ENCODE data around the gene LIN37. TPM values are rescaled to one million over a fixed set of nuclear protein-coding genes. Genes with fewer than 3 reads are reported as not detected.

LIN37 gene
- total RNA-seq, 2 experiments from 2014 or later: 18.3 to 22.4 TPM

GRCh38 chr19:35742121-35742724 is 6.2 kb upstream of the LIN37 start, which contains the start of gene IGFLR1:
Gene IGFLR1, minus strand, starts transcription at chr19:35742452. Its CDS starts 1,272 bp downstream, at chr19:35741180.
- H3K9me3 Mint-ChIP-seq: no peaks in the 10 kb centered on the region
- POLR2A ChIA-PET: interaction anchor here (1.0 to 4.5 kb wide), 5 partner anchors 14 to 98 kb away, joined by 4 to 32 read pairs (median 5); partner anchors contain the start of genes HSPB6 and KMT2B
- ATAC-seq (ENCODE audit: low read depth) (no peak), DNase-seq (peak; percentile 65)
- H3K27ac Mint-ChIP-seq: peak within 1 kb of the TSS; percentile 94
- H3K4me3 Mint-ChIP-seq: peak within 1 kb of the TSS; percentile 90
- H3K27me3 Mint-ChIP-seq: no peaks in the 10 kb centered on the region
- peaks cover 11% of the 10 kb centered on the region for H3K36me3 Mint-ChIP-seq
- H3K4me1 Mint-ChIP-seq: peaks cover 30% of the 10 kb centered on the region

GRCh38 chr19:35743640-35744429 is 4.5 kb upstream of the LIN37 start:
- Mint-ChIP-seq H3K27ac (peak overlapping the region; percentile 94), H3K4me1 (peaks cover 30% of the 10 kb centered on the region), H3K9me3 (no peaks in the 10 kb centered on the region), H3K27me3 (no peaks in the 10 kb centered on the region), H3K4me3 (peak overlapping the region; percentile 98), H3K36me3 (peaks cover 7% of the 10 kb centered on the region)
- DNase-seq: no peak
- POLR2A ChIA-PET: interaction anchor here (0.6 to 3.2 kb wide), 9 partner anchors 13 to 101 kb away, joined by 3 to 20 read pairs (median 7); partner anchors contain the start of genes COX6B1, HSPB6 and PROSER3
- ATAC-seq (ENCODE audit: low read depth): no peak

DNA sequence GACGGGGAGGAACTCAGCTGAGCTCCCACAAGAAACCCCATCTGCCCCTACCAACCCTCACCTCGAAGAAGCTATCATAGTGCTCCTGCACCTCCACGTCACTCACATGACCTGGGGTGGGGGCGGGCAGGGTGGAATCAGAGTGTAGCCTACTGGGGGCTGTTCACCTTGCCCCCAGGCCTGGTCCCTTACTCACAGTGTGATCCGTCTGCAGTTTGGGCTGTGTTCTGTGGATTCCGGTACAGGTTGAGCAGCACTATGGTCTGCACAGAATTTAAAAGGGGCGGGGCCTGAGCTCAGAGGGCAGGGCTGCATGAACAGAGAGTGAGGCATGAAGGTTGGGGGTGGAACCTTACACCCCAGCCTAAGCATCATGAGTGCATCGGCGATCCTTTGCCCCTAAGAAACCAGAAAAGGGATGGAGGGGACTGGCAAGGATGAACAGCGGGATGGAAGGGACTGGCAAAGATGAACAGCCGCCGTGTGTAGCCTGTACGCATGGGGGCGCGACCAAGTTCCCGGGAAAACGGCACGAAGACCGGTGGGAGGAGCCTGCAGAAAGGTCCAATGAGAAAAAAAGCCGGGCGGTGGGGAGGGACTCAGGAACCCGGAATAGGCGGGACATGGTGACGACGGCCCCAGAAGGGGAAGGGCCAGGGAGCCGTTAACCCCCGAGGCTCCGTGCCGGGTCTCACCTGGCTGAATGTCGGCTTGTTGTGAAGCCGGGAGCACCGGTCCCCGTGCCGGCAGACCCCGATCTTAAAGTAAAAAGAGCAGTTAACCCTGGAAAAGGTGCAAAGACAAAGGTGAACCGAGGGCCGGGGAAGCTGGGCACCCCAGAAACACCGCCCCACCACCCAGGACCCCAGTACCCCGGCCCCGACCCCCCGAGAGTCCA is 3.7 kb upstream of the LIN37 start:
- no peaks in the 10 kb centered on the region for H3K27me3 Mint-ChIP-seq
- POLR2A ChIA-PET: interaction anchor here (0.8 to 3.2 kb wide), 14 partner anchors 8 to 101 kb away, joined by 3 to 20 read pairs (median 4); partner anchors contain the start of genes COX6B1, HSPB6 and PROSER3

DNA sequence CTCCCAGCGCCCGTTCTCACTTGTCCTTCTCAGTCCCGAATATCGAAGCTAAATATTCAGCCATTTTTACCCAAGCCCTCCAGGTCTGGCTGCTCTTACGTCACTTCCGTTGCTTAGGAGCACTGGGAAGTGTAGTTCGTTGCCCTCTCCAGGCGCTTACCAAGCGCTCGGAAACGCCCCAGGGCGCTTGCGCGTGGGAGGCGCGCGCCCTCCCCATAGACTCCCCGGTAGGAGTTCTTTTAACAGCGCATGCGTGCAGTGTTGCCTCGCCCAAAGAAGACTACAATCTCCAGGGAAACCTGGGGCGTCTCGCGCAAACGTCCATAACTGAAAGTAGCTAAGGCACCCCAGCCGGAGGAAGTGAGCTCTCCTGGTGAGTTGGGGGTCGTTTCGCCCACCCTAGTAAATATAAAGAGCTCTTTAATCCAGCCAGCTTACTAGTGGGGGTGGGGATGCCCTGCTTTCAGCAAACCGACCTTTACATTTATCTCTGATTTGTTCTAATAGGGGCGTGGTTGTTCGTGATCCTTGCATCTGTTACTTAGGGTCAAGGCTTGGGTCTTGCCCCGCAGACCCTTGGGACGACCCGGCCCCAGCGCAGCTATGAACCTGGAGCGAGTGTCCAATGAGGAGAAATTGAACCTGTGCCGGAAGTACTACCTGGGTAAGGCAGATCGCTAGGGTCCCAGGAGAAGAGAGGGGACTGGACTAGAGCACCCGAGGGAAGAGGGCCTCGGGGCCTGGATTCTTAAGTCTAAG is 2.9 kb upstream of the LIN37 start, which contains the start of the genes PSENEN and U2AF1L4:
Gene PSENEN (plus strand): TSS at position 324 of the 759 bp plus-strand sequence. CDS start 280 bp downstream, at position 604.
Gene U2AF1L4 (minus strand): TSS at position 91 of the 759 bp plus-strand sequence. CDS start 27 bp downstream, at position 64.
- ATAC-seq (ENCODE audit: low read depth): peak; percentile 57

More for the DNA sequence above, 3.7 kb upstream of the LIN37 start:
- H3K27ac Mint-ChIP-seq: peak overlapping the region; percentile 94
- H3K4me1 Mint-ChIP-seq: peaks cover 32% of the 10 kb centered on the region
- peak; percentile 88 for DNase-seq
- peaks cover 5% of the 10 kb centered on the region for H3K36me3 Mint-ChIP-seq
- ATAC-seq (ENCODE audit: low read depth): peak; percentile 41
- H3K9me3 Mint-ChIP-seq: no peaks in the 10 kb centered on the region
- H3K4me3 Mint-ChIP-seq: peak overlapping the region; percentile 98

GRCh38 chr19:35746087-35746462 is 2.3 kb upstream of the LIN37 start:
- ATAC-seq (ENCODE audit: low read depth): no peak
- peak overlapping the region; percentile 98 for H3K4me3 Mint-ChIP-seq
- POLR2A ChIA-PET: interaction anchor here (0.8 to 3.2 kb wide), 9 partner anchors 9 to 265 kb away, joined by 3 to 20 read pairs (median 5); partner anchors contain the start of genes HSPB6 and PROSER3
- no peaks in the 10 kb centered on the region for H3K9me3 Mint-ChIP-seq
- no peak for DNase-seq
- no peaks in the 10 kb centered on the region for H3K27me3 Mint-ChIP-seq
- peak overlapping the region; percentile 94 for H3K27ac Mint-ChIP-seq
- peaks cover 5% of the 10 kb centered on the region for H3K36me3 Mint-ChIP-seq
- H3K4me1 Mint-ChIP-seq: peaks cover 37% of the 10 kb centered on the region

More for the DNA sequence above, 2.9 kb upstream of the LIN37 start, which contains the start of the genes PSENEN and U2AF1L4:
- POLR2A ChIA-PET: interaction anchor here (0.8 to 3.2 kb wide), 13 partner anchors 8 to 266 kb away, joined by 3 to 20 read pairs (median 4); partner anchors contain the start of genes HSPB6 and PROSER3
- Mint-ChIP-seq H3K4me1 (peaks cover 37% of the 10 kb centered on the region), H3K27ac (peak within 1 kb of the TSS; percentile 94), H3K4me3 (peak within 1 kb of the TSS; percentile 98), H3K27me3 (no peaks in the 10 kb centered on the region), H3K9me3 (no peaks in the 10 kb centered on the region), H3K36me3 (peaks cover 5% of the 10 kb centered on the region)
- peak; percentile 93 for DNase-seq

DNA sequence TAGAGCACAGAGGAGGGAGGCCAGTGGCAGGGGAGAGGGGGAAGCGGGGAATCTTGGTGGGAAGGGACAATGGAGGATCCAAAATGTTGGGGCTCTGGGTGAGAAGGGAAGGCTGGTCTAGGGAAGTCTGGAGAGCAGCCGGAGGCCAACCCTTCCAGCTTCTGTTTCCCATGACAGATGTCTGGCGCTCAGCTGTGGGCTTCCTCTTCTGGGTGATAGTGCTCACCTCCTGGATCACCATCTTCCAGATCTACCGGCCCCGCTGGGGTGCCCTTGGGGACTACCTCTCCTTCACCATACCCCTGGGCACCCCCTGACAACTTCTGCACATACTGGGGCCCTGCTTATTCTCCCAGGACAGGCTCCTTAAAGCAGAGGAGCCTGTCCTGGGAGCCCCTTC is 1.8 kb upstream of the LIN37 start:
- H3K27ac Mint-ChIP-seq: peak overlapping the region; percentile 94
- POLR2A ChIA-PET: interaction anchor here (1.8 to 3.2 kb wide), 3 partner anchors 10 to 103 kb away, joined by 5 to 20 read pairs (median 17); partner anchors contain the start of genes HSPB6 and PROSER3

GRCh38 chr19:35750167-35750566 is 1.8 kb downstream of the LIN37 start:
- ATAC-seq (ENCODE audit: low read depth): no peak
- Mint-ChIP-seq H3K27ac (no peak overlapping the region), H3K4me1 (peaks cover 20% of the 10 kb centered on the region), H3K36me3 (peaks cover 6% of the 10 kb centered on the region), H3K27me3 (peaks cover 3% of the 10 kb centered on the region), H3K4me3 (peak overlapping the region; percentile 47), H3K9me3 (no peaks in the 10 kb centered on the region)
- no peak for DNase-seq
- POLR2A ChIA-PET: no interaction called here

More for the DNA sequence above, 1.8 kb upstream of the LIN37 start:
- peaks cover 5% of the 10 kb centered on the region for H3K36me3 Mint-ChIP-seq
- no peak for ATAC-seq (ENCODE audit: low read depth)
- peaks cover 37% of the 10 kb centered on the region for H3K4me1 Mint-ChIP-seq
- H3K27me3 Mint-ChIP-seq: no peaks in the 10 kb centered on the region
- no peak for DNase-seq
- H3K4me3 Mint-ChIP-seq: peak overlapping the region; percentile 98
- H3K9me3 Mint-ChIP-seq: no peaks in the 10 kb centered on the region

DNA sequence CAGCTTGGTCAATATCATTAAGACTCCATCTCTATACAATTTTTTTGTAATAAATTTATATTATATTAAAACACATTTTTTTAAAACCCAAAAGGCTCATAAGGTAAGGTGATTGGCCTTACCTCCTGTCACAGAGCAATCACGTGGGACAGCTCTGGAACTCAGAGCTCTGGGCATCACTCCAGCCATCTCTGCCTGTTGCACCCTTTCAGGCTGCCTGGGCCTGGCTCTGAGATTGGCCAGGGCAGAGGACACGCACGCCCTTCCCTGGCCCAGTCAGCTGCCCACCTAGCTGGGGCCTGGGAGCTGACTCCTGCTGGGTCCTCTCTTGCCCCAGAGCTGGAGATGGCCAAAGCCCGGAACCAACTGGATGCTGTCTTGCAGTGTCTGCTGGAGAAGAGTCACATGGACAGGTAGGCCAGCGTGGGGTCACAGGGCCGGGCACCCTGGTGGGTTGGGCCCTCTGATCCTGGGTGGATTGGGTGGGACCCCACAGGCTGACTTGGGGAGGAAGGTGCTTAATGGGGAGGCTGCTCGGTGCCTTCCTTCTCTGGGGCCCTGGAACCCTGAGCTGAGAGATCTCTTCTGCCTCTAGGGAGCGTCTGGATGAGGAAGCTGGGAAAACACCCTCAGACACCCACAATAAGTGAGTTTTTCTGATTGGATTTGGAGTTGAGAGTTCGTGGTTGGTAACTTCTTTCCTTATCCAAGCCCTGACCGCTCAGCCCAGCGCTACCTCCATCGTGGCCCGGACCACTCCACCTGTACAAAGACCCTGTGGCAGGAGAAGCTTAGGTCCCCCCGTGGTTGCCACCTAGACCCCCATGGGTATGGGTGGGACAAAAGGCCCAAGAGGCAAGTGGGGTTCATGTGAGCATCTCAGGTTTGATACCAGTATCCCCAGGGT is 3.7 kb downstream of the LIN37 start:
- peaks cover 24% of the 10 kb centered on the region for H3K4me1 Mint-ChIP-seq
- POLR2A ChIA-PET: interaction anchor here (0.7 kb wide), 1 partner anchor 57 kb away, joined by 3 read pairs; no protein-coding TSS in a partner anchor
- DNase-seq: no peak

GRCh38 chr19:35752746-35753350 is 4.5 kb downstream of the LIN37 start:
- ATAC-seq (ENCODE audit: low read depth): no peak
- Mint-ChIP-seq H3K4me3 (no peak overlapping the region), H3K27ac (no peak overlapping the region), H3K9me3 (no peaks in the 10 kb centered on the region), H3K36me3 (peaks cover 10% of the 10 kb centered on the region), H3K27me3 (peaks cover 3% of the 10 kb centered on the region), H3K4me1 (peaks cover 26% of the 10 kb centered on the region)
- no peak for DNase-seq
- POLR2A ChIA-PET: no interaction called here

More for the DNA sequence above, 3.7 kb downstream of the LIN37 start:
- no peak overlapping the region for H3K27ac Mint-ChIP-seq
- no peaks in the 10 kb centered on the region for H3K9me3 Mint-ChIP-seq
- H3K27me3 Mint-ChIP-seq: peaks cover 3% of the 10 kb centered on the region
- peaks cover 10% of the 10 kb centered on the region for H3K36me3 Mint-ChIP-seq
- no peak overlapping the region for H3K4me3 Mint-ChIP-seq
- ATAC-seq (ENCODE audit: low read depth): no peak

DNA sequence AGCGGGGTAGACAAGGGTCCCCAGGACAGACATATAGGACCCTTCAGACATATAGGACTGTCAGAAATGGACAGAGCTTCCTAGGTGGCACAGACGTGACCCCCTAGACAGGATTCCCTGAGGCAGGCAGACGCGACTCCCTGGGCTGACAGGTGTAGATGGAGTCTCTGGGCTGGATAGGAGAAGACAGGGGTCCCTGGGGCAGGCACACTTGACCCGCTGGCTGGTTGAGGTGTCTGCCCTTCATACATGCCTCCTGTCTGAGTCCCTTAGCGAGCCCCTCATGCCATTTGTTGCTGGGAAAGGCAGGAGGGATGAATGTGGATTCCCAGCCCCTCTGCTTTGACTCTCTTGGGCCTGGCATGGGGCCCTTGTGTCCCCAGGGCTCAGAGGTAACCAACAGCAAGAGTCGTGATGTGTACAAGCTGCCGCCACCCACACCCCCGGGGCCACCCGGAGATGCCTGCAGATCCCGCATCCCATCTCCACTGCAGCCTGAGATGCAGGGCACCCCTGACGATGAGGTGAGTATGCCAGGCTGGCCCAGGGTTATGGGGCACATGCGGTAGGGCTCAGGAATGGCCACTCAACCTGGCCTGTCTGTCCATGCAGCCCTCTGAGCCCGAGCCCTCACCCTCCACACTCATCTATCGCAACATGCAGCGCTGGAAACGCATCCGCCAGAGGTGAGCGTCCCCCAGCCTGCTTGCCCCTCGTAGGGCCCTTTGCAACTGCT is 5.4 kb downstream of the LIN37 start:
- Mint-ChIP-seq H3K9me3 (no peaks in the 10 kb centered on the region), H3K27ac (no peak overlapping the region), H3K4me3 (no peak overlapping the region), H3K27me3 (peaks cover 3% of the 10 kb centered on the region), H3K4me1 (peaks cover 23% of the 10 kb centered on the region), H3K36me3 (peaks cover 10% of the 10 kb centered on the region)
- DNase-seq (no peak), ATAC-seq (ENCODE audit: low read depth) (no peak)
- POLR2A ChIA-PET: no interaction called here

Data from activated naive CD8-positive, alpha-beta T cell treated with anti-CD3 and anti-CD28 coated beads, Interleukin-2, amount 10 ng/mL, durations not matched to agents 7 days and 5 days (primary cell).